CD1c-positive myeloid dendritic cell (primary cell): ENCODE measurements around the gene SPATA31A3.
"Not testable (repeated sequence)": the region's sequence is repeated elsewhere in the genome, so short reads cannot be mapped to it uniquely, and the experiment has no call there.

ENCODE experiments used
- DNase-seq: peaks from one replicate; pipeline ENCODE4 v3.0.0-alpha.2; 2016; ENCODE audit errors: extremely low spot score

SPATA31A3 gene

GRCh38 chr9:66992450-66992849, at the start of gene SPATA31A3:
Gene SPATA31A3 (minus strand): TSS chr9:66992550. CDS start chr9:66992521, 29 bp downstream.
- DNase-seq = not testable (repeated sequence)

- not testable (repeated sequence) for DNase-seq
Measured at GRCh38 chr9:66952576-66952975, 39.8 kb downstream of the SPATA31A3 start.

- not testable (repeated sequence) for DNase-seq
Measured at GRCh38 chr9:66942400-66943155, 49.8 kb downstream of the SPATA31A3 start.

- not testable (repeated sequence) for DNase-seq
Measured at GRCh38 chr9:66939878-66940830, 52.2 kb downstream of the SPATA31A3 start.

- not testable (repeated sequence) for DNase-seq
Measured at GRCh38 chr9:66938322-66938721, 54.0 kb downstream of the SPATA31A3 start.

- not testable (repeated sequence) for DNase-seq
Measured at GRCh38 chr9:66937662-66938061, 54.7 kb downstream of the SPATA31A3 start.
